ENCODE data around the gene TPGS1.
A peak's percentile ranks its signal among the peaks of the same experiment; 100 is the strongest.

Gene TPGS1

DNA sequence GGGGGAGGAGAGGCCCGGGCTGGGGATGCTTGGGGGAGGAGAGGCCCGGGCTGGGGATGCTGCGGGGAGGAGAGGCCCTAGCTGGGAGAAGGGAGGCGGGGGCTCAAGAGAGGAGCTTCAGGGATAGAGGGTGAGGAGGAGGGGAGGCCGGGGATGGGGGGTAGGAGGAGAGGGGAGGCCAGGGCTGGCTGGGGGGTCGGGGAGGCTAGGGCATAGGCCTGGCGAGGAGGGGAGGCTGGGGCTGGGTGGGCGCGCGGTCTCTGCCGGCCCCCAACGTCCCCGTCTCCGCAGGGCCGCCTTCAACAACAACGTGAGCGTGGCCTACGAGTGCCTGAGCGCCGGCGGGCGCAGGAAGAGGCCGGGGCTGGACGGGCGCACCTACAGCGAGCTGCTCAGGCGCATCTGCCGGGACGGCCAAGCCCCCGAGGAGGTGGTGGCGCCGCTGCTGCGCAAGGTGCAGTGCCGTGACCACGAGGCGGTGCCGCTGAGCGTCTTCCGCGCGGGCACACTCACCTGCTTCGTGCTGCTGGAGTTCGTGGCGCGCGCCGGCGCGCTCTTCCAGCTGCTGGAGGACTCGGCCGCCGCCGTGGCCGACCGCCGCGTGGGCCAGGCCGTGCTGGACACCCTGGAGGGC lies 11.4 kb downstream of the TPGS1 start:
- no peak for DNase-seq (ENCODE audit: low read depth)

GRCh38 chr19:519449-519865 lies 12.2 kb downstream of the TPGS1 start:
- DNase-seq (ENCODE audit: low read depth) = no peak

GRCh38 chr19:522726-523125 lies 15.4 kb downstream of the TPGS1 start:
- no peak for DNase-seq (ENCODE audit: low read depth)

- DNase-seq (ENCODE audit: low read depth) = no peak
Measured at GRCh38 chr19:524062-524674, 16.9 kb downstream of the TPGS1 start.

DNA sequence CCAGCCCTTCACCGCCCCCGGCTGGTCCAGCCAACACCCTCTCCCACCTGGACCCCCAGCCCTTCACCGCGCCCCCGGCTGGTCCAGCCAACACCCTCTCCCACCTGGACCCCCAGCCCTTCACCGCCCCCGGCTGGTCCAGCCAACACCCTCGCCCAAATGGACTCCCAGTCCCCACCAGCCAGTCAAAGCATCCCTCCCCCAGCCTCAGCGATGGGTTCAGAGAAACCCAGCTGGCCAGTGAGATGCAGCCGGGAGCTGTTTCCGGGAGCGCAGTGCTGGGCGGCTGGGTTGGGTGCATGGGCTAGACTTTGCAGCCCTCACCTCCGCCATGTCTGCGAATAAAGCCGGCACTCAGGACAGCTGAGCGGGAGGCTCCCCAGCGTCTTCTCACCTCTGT lies 17.7 kb downstream of the TPGS1 start:
- DNase-seq (ENCODE audit: low read depth) = no peak

DNA sequence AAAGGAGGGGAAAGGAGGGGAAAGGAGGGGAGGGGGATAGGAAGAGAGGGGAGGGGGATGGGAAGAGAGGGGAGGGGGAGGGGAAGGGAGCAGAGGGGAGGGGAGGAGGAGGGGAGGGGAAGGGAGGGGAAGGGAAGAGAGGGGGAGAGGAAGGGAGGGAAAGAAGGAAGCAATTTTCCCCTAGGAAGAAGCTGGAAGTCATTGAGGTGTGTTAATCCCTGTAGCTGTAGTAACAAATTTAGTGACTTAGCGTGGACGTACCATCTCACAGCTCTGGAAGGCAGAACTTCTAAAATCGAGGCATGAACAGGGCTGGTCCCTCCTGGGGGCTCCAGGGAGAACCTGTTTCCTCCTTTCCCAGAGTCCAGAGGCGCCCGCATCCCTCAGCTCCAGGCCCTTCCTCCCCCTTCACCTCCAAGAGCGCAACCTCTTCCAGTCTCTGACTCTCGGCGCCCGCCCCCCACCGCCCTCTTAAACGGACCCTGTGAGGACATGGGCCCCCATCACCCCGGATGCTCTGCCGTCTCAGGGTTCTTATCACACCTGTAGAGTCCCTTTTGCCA lies 18.6 kb downstream of the TPGS1 start:
- DNase-seq (ENCODE audit: low read depth) = no peak

DNA sequence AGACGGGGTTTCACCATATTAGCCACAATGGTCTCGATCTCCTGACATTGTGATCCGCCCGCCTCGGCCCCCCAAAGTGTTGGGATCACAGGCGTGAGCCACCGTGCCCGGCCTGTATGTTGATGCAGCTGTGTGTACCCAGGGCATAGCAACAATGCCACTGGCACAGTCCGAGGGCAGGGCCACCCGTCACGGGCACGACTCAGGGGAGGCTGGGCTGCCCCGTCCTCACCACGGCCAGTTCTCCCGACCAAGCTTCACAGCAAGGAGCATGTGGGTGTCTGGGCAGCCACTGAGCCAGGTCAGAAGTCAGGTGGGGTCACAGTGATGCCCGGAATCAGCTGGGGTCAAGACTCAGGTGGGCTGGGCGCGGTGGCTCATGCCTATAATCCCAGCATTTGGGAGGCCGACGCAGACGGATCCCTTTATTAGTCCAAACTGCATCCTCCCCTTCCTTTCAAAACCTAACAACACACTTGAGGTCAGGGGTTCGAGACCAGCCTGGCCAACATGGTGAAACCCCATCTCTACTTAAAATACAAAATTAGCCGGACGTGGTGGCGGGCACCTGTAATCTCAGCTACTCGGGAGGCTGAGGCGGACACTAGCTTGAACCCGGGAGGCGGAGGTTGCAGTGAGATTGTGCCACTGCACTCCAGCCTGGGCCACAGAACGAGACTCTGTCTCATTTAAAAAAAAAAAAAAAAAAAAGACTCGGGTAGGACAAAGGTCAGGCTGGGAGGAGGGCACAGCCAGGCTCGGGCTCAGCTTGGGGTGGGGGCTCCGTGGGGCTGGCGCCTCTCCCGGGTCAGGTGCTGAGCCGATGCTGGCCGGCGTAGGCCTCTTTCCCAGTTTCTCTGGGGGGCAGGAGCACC lies 23.1 kb downstream of the TPGS1 start:
- DNase-seq (ENCODE audit: low read depth) = no peak

DNA sequence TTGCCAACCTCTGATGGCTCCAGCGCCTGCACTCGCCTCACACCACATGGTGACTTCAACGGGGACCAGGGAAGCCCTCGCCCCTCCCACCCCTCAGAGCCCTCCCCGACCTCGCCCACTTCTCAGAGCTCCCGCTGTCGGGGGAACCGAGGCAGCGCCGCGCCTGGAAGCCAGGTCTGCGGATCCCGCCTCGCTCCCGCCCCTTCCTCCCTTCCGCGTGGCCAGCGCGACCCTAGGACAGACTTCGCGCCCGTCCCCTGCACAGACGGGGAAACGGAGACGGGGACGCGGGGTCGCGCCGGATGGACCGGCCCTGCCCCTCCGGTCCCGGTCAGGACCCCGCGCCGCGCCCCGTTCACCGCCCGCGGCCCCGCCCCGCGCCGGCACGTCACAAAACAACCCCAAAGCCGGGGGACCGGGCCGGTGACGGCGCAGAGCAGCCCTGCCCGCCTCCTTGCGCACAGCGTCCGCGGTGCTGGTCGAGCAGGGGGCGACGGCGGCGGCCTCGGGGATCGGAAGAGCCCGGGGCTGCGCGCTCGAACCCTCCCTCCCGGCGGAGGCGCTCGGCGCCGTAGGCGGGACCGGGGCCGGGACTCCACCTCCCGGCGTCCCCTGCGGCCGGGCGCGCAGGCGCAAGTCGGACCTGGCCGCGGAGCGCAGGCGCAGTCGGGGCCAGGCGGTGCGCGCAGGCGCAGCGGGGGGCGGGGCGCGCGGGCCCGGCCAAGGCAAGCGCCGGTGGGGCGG lies 23.9 kb downstream of the TPGS1 start:
- peak; percentile 86 for DNase-seq (ENCODE audit: low read depth)

DNA sequence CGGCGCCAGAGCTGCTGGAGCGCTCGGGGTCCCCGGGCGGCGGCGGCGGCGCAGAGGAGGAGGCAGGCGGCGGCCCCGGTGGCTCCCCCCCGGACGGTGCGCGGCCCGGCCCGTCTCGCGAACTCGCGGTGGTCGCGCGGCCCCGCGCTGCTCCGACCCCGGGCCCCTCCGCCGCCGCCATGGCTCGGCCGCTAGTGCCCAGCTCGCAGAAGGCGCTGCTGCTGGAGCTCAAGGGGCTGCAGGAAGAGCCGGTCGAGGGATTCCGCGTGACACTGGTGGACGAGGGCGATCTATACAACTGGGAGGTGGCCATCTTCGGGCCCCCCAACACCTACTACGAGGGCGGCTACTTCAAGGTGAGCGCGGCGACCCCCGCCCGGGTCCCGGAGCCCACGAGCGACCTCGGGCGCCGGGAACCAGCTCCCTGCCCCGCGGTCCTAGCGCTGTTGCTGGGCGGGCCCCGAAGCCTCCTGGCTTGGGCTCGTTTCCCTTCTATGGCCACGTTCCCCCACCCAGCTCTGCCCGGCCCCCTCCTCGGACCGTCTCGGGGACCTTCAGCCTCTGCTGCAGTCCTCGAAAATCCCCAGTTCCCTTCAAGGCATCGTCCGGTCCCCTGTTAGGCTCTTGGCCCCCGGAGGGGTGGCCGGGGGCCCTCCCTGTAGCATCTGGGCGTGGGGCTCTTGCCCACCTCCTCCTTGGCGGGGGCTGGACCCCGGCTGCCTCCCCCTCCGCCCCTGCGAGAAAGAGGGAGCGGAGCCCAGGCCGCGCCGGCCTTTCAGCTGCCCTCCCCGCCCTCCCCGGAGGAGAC lies 24.7 kb downstream of the TPGS1 start, which contains the start of gene CDC34:
Gene CDC34, plus strand, starts transcription at position 8 of the 808 bp plus-strand sequence. Its CDS starts 172 bp downstream, at position 180.
- DNase-seq (ENCODE audit: low read depth) = peak; percentile 23

DNA sequence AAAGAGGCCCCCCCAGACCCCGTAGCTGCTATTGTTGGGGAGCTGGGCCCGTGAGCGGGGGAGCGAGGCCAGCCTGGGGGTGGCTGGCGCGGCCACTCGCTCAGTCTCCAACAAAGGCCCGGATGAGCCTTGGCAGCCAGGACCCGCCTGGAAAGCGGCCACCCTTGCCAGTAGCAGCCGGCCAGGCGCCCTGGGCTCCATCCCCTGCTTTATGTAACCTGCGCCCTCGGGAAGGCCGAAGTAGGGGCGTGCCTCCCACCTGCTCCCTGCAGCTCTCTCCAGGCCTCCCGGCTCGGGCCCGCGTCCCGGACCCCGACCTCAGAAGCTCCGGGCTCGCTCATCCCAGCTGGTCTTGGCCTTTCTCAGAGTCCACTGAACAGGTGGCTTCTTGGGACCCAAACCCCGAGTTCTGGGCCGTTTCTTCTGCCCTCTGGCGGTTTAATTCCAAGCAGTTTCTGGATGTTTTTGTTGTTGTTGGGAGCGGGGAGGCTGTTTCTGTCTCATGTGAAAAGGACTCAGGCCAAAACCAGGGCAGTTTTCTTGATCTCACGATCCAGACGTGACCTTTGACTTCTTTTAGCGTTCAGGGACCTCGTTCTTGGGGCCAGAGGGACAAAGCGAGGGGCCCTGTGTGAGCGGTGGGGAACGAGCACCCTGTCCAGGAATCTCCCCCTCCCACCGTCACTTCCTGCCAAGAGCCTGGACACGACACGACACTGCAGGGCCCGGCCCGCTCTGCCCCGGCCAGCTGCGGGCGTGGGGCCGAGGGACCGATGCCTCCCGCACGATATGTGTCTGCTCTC lies 25.5 kb downstream of the TPGS1 start:
- peak; percentile 78 for DNase-seq (ENCODE audit: low read depth)

GRCh38 chr19:533364-534058 lies 26.2 kb downstream of the TPGS1 start:
- no peak for DNase-seq (ENCODE audit: low read depth)

- DNase-seq (ENCODE audit: low read depth) = no peak
Measured at GRCh38 chr19:534088-534487, 26.8 kb downstream of the TPGS1 start.

DNA sequence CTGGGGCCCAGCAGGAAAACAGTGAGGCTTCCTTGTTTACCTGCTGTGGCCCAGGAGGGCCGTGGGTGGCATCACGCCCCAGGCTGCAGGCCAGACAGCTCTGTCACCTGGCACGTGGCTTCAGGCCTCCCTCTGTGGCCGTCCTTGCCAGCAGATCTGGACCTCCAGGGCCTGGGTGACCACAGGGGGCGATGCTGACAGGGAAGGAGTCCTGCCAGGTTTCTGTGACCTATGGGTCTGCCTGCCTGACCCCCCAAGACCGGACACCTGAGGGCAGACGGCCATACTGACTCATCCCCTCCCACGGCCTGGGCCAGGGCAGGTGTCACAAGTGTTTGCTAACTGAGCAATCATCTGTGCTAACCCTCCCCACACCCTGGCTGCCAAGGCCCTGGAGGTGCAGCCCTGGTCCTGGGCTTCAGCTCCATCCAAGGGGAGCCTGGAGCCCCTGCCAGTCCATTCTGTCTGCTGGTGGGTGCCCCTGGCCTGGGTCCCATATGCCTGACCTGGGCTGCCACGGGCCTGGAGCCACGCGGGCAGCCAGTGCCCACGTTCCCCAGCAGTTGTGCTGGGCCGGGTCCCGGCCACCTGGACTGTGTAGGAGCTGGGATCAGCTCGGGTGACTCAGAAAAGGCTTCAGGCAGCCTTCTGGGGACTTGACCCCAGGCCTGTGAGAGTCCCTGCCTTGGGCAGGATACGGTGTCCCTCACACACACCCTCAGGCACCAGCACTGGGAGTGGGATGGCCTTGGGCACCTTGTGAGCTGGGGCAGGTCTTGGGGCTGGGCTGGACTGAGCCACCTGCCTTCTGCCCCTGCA lies 27.9 kb downstream of the TPGS1 start:
- DNase-seq (ENCODE audit: low read depth) = no peak

DNA sequence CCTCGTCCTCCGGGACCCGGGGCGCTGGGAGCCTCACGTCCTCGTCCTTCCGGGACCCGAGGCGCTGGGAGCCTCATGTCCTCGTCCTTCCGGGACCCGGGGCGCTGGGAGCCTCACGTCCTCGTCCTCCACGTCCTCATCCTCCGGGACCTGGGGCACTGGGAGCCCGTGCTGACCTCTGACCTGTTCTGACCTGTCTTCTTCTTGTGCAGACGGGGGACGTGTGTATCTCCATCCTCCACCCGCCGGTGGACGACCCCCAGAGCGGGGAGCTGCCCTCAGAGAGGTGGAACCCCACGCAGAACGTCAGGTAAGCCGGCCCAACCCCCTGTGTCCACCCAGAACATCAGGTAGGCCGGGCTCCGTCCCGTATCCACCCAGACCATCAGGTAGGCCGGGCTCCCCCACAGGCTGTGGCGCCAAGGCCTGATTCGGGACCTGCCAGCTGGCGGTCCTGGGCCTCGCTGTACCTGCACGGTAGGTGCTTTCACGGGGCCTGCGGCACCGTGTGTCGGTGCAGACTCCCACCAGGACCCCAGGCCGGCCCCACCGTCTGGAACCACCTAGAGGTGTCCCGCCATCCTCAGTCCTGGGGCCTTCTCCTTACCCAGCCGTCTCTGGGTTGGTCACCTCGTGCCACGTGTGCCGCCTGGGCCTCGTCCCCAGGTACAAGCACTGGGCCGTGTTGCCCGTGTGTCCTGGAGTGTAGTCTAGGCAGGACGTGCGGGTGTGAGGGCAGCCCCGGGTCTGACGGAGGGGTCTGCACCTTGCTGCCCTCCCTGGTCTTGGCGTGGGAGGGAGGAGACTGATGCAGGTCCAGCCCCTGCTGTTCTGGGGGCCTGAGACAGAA lies 29.0 kb downstream of the TPGS1 start:
- DNase-seq (ENCODE audit: low read depth) = no peak

DNA sequence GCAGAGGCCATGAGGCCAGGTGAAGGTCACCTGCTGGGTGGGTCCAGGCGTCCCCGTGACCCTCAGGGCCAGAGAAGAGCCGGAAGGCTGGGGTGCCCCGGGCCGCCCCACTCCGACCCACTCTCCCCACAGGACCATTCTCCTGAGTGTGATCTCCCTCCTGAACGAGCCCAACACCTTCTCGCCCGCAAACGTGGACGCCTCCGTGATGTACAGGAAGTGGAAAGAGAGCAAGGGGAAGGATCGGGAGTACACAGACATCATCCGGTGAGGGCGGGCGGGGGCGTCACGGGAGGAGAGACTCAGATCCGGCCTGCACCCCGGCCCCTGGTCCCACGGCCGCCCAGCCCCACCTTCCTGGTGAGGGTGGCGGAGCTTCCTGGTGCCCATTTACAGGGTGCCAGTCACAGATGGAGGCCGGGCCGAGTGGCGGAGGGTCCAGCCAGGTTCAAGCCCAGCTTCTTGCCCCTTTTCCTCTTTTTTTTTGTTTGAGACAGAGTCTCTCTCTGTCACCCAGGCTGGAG lies 29.6 kb downstream of the TPGS1 start:
- no peak for DNase-seq (ENCODE audit: low read depth)

DNA sequence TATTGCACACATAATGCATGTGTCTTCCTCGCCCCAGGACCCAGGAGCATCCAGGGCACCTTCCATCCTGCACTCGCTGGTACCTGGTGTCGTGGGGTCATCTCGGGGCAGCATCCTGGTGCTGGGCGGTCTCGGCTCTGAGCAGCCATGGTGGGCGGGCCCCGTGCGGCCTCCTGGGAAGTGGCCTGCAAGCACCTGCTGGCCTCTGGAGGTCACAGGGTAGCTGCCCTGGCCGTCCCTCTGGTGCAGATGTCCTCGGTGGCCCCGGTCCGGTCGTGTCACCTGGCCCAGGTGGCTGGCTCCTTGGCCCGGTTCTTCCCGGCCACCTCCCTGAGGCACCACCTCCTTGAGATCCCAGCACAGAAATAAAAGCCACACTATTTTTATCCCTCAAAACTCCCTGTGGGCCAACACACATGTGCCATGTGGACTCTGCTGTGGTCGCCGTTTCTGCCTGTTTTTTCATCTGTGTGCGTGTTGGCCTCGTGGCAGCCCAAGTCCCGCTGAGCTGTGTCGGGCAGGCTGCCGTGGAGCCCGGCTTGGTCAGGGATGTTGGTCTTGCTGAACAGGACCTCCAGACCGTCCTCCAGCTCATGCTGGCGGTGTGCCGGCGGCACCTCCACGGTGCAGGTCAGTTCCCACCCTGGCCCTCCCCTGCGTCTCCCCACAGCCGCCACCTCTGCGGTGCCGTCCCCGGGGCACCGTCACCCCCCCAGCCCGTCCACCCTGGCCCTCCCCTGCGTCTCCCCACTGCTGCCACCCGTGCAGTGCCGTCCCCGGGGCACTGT lies 31.5 kb downstream of the TPGS1 start:
- no peak for DNase-seq (ENCODE audit: low read depth)
